ENCODE measurements around the gene RETREG3.
"Not testable (repeated sequence)": the region's sequence is repeated elsewhere in the genome, so short reads cannot be mapped to it uniquely, and the experiment has no call there.

DNA sequence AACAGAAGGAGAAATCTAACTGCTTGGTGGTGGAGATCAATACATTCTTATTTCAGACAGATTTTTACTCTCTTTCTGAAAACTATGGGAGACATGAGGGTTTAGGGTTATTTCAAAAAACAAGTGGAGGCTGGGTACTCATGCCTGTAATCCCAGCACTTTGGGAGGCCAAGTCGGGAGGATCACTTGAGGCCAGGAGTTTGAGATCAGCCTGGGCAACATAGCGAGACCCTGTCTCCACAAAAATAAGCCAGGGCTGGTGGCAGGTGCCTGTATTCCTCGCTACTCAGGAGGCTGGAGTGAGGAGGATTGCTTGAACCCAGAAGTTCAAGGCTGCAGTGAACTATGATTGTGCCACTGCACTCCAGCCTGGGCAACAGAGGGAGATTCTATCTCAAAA lies 12.8 kb upstream of the RETREG3 start:
- TF ChIP-seq POLR2A, CTCF (IDR thresholded peaks at IDR 0.05): not testable (repeated sequence)

Measured in body of pancreas (tissue), 4 donors.